ENCODE measurements around the gene TNRC18. TPM values are rescaled to one million over a fixed set of nuclear protein-coding genes. Genes with fewer than 3 reads are reported as not detected.

The TNRC18 gene
- total RNA-seq, 2 experiments from 2014 or later = 12.2 to 64.2 TPM

DNA sequence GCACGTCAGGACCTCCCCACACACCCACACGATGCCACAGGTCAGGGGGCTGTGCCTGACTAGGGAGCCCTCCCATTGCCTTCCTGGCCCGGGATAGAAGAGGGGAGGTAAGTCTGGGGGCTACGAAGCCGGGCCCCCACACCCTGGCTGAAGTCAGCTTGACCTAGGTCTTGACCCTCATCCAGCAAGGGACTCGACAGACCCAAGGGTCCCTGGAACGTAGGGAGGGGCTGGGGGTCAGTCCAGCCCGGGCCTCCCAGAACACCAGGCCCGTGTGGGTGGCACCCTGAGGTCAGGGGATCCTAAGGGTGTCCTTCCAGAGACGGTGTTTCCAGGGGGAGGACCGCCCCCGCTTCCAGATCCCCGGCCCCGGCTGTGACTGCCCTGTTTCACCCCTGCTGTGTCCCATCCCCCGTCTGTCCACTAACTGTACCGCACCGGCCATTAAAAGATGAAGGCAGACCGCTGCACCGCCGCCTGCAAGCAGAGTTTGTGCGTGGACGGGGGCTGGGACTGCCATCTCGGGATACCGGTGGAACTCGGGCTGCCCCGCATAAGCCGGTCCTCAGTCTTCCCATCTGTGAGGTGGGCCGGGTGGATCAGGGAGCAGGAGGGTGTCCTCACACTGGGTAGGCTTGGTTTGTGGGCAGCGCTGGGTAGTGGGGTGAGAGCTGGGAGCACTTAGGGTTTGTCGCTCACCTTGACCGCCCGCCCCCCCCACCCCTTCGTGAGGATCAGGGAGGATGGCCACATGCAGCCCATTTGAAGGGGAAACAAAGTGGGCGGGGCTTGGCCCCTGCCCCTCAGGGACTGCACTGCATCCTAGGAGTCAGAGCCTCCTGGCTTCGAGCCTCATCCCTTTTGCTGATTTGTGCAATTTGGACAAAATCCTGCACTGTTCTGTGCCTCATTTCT, 119.8 kb downstream of the TNRC18 start:
- BruUV-seq (replicated peaks) = no TSS peak
- intact Hi-C loops (cut with micrococcal nuclease; ENCODE audit: unreplicated experiment) = no loop called here
- POLR2A ChIA-PET = no interaction called here
- Histone ChIP-seq H2AFZ (ENCODE audit: low read length) (no peak overlapping the region), H3K9me3 (ENCODE audit: low read length) (no peaks in the 10 kb centered on the region), H3K4me1 (ENCODE audit: insufficient read depth, low read length, poor library complexity, severe bottlenecking) (no peaks in the 10 kb centered on the region), H3K79me2 (ENCODE audit: insufficient read depth, low read depth, low read length) (no peaks in the 10 kb centered on the region), H4K20me1 (ENCODE audit: insufficient read depth, low read length) (no peaks in the 10 kb centered on the region), H3K4me2 (ENCODE audit: low read length) (no peak overlapping the region), H3K36me3 (ENCODE audit: insufficient read depth, low read length) (no peaks in the 10 kb centered on the region), H3K27ac (ENCODE audit: low read depth, low read length, poor library complexity, severe bottlenecking) (no peak overlapping the region), H3K9me2 (ENCODE audit: insufficient read depth, low read length) (no peaks in the 10 kb centered on the region), H3K4me3 (ENCODE audit: low read depth, low read length, poor library complexity, severe bottlenecking) (no peak overlapping the region)
- DNase-seq (ENCODE audit: low spot score) = no peak
- no peak for TF ChIP-seq EZH2phosphoT487 (IDR thresholded peaks at IDR 0.05; ENCODE audit: borderline replicate concordance, low read depth, low read length)
- TF ChIP-seq, protein P1, sequence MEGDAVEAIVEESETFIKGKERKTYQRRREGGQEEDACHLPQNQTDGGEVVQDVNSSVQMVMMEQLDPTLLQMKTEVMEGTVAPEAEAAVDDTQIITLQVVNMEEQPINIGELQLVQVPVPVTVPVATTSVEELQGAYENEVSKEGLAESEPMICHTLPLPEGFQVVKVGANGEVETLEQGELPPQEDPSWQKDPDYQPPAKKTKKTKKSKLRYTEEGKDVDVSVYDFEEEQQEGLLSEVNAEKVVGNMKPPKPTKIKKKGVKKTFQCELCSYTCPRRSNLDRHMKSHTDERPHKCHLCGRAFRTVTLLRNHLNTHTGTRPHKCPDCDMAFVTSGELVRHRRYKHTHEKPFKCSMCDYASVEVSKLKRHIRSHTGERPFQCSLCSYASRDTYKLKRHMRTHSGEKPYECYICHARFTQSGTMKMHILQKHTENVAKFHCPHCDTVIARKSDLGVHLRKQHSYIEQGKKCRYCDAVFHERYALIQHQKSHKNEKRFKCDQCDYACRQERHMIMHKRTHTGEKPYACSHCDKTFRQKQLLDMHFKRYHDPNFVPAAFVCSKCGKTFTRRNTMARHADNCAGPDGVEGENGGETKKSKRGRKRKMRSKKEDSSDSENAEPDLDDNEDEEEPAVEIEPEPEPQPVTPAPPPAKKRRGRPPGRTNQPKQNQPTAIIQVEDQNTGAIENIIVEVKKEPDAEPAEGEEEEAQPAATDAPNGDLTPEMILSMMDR (conservative IDR thresholded peaks at IDR 0.05; ENCODE audit: low read length) = no peak
- CTCF ChIA-PET (ENCODE audit: unreplicated experiment) = no interaction called here

DNA sequence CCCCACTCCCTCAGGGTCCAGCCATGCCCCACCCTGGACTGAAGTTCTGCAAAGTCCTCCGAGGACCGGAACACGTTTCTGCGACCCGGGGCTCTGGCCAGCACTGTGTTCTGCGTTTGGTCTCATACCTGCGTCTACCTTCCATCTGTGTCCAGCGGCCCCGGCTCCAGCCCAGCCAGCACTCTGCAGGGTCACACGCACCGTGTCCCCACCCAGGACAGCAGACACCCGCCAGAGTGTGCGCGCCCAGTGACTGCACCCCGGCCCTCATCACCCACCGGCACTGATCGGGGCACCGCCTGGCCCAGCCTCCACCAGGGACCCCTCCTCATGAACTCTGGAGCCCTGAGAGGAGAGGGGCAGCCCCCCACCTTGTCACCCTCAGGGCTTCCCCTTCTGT, 120.6 kb downstream of the TNRC18 start:
- H3K36me3 ChIP-seq (ENCODE audit: insufficient read depth, low read length) = no peaks in the 10 kb centered on the region
- POLR2A ChIA-PET = no interaction called here
- no peaks in the 10 kb centered on the region for H3K9me3 ChIP-seq (ENCODE audit: low read length)
- no peaks in the 10 kb centered on the region for H3K79me2 ChIP-seq (ENCODE audit: insufficient read depth, low read depth, low read length)
- H3K27ac ChIP-seq (ENCODE audit: low read depth, low read length, poor library complexity, severe bottlenecking) = no peak overlapping the region
- no peak overlapping the region for H3K4me2 ChIP-seq (ENCODE audit: low read length)
- no peak overlapping the region for H3K4me3 ChIP-seq (ENCODE audit: low read depth, low read length, poor library complexity, severe bottlenecking)
- CTCF ChIA-PET (ENCODE audit: unreplicated experiment) = no interaction called here
- H4K20me1 ChIP-seq (ENCODE audit: insufficient read depth, low read length) = no peaks in the 10 kb centered on the region
- BruUV-seq (replicated peaks) = no TSS peak
- H3K9me2 ChIP-seq (ENCODE audit: insufficient read depth, low read length) = no peaks in the 10 kb centered on the region
- no peak overlapping the region for H2AFZ ChIP-seq (ENCODE audit: low read length)
- no peak for TF ChIP-seq EZH2phosphoT487 (IDR thresholded peaks at IDR 0.05; ENCODE audit: borderline replicate concordance, low read depth, low read length)
- TF ChIP-seq, protein P1 (conservative IDR thresholded peaks at IDR 0.05; ENCODE audit: low read length) = no peak
- DNase-seq (ENCODE audit: low spot score) = no peak
- intact Hi-C loops (cut with micrococcal nuclease; ENCODE audit: unreplicated experiment) = no loop called here
- no peaks in the 10 kb centered on the region for H3K4me1 ChIP-seq (ENCODE audit: insufficient read depth, low read length, poor library complexity, severe bottlenecking)

DNA sequence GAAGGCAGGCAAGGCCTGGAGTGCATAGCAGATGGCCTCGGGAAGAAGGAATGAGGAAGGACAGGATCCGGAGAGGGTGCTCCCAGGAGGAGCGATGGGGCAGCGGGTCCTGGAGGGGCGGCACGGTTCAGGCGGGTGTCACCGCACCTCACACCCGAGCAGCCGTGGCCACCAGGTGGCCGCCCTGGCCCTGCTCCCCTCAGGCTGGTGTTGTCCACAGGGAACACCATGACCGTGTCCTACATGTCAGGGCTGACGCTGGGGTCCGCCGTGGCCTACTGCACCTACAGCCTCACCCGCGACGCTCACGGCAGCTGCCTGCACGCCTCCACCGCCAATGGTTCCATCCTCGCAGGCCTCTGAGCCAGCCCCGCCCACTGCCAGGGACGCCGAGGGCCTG, 121.1 kb downstream of the TNRC18 start:
- H3K36me3 ChIP-seq (ENCODE audit: insufficient read depth, low read length) = no peaks in the 10 kb centered on the region
- DNase-seq (ENCODE audit: low spot score) = no peak
- BruUV-seq (replicated peaks) = no TSS peak

More for the DNA sequence above, 121.1 kb downstream of the TNRC18 start:
- intact Hi-C loops (cut with micrococcal nuclease; ENCODE audit: unreplicated experiment) = no loop called here
- Histone ChIP-seq H3K4me2 (ENCODE audit: low read length) (no peak overlapping the region), H3K4me3 (ENCODE audit: low read depth, low read length, poor library complexity, severe bottlenecking) (no peak overlapping the region), H3K4me1 (ENCODE audit: insufficient read depth, low read length, poor library complexity, severe bottlenecking) (no peaks in the 10 kb centered on the region), H3K9me2 (ENCODE audit: insufficient read depth, low read length) (no peaks in the 10 kb centered on the region), H4K20me1 (ENCODE audit: insufficient read depth, low read length) (no peaks in the 10 kb centered on the region), H3K79me2 (ENCODE audit: insufficient read depth, low read depth, low read length) (no peaks in the 10 kb centered on the region), H2AFZ (ENCODE audit: low read length) (no peak overlapping the region), H3K27ac (ENCODE audit: low read depth, low read length, poor library complexity, severe bottlenecking) (no peak overlapping the region), H3K9me3 (ENCODE audit: low read length) (no peaks in the 10 kb centered on the region)
- ChIA-PET POLR2A (no interaction called here), CTCF (ENCODE audit: unreplicated experiment) (no interaction called here)
- no peak for TF ChIP-seq EZH2phosphoT487 (IDR thresholded peaks at IDR 0.05; ENCODE audit: borderline replicate concordance, low read depth, low read length)
- TF ChIP-seq, protein P1 (conservative IDR thresholded peaks at IDR 0.05; ENCODE audit: low read length) = no peak
